ENCODE measurements around the gene SEMA5B. TPM values are rescaled to one million over a fixed set of nuclear protein-coding genes. Genes with fewer than 3 reads are reported as not detected.

Gene SEMA5B
- total RNA-seq, 1 donor from 2014 or later, result 1.7 TPM

DNA sequence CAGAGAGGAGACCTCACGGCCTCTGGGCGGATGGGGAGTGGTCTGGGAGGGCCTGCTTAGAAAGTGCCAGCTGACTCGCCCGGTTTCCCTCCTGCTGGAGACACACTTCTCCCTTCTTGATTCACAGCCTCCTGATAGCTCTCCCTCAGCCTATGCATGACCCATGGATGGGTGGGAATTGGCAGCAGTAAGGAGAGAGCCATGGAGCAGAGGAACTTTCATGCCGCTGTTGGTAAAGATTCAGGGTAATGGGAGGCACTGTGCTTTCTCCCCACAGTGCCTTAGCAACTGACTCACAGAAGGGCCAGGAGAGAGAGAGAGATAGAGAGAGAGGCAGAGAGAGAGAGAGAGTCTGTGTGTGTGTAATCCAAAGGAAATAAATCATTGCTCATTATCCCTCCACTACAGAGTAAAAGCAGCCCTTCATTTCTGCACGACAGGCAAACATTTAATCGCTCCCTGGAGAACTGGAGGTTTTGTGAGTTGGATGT, 82.8 kb downstream of the SEMA5B start:
- no peak for DNase-seq (ENCODE audit: low spot score)

DNA sequence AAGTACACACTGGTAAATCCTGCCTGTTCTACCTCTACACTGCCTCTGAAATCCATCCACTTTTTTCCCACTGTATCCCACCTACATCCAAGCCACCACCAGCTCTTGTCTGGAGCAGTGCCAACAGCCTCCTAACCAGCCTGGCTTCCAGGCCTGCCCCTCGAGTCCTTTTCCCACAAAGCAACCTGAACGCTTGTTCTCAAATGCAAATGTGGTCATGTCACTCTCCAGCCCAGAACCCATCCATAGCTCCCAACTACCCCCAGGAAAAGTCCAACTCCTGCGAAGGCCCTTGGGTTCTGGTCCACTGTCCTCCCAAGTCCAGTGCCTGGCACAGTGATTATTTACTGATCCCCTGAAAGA, 83.8 kb downstream of the SEMA5B start:
- no peak for DNase-seq (ENCODE audit: low spot score)

DNA sequence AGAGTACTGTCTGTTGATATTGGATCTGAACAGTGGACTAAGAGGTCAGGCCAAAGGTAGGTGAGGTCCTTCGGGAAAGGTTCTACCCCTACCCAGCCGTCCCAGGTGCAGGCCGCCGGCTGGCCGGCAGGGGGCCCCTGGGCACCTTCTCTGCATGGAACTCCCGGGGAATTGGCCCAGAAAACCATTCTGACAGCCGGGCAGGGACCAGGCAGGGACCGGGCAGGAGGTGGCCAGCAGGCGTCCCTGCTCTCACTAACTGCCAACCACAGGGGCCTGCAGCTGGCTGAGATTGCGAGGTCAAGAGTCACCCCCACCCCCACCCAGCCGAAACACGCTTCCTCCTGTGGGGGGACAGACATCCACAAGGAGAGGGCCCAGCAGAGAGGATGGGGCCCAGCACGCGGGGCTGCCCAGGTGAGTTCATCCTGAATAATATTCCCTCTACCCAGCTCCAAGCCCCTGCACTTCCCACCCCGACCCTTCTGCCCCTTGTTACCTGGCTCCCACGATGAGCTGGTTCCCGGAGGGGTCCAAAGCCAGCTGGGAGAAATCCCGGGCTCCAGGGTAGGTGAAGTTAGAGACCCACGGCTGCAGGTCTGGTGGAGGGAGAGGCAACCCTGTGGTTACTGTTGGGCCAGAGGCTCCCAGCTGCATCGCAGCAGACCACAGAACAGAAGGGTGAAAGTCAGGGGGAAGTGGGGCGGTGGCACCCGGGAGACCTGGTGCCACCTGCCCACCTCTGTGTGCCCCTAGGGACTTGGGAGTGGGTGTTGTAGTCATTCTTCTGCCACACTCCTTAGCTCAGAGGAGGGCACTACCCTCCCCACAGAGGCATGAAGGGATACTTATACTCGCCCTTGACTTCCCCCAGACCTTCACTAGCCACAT, 84.4 kb downstream of the SEMA5B start:
- DNase-seq (ENCODE audit: low spot score), result peak; percentile 76

DNA sequence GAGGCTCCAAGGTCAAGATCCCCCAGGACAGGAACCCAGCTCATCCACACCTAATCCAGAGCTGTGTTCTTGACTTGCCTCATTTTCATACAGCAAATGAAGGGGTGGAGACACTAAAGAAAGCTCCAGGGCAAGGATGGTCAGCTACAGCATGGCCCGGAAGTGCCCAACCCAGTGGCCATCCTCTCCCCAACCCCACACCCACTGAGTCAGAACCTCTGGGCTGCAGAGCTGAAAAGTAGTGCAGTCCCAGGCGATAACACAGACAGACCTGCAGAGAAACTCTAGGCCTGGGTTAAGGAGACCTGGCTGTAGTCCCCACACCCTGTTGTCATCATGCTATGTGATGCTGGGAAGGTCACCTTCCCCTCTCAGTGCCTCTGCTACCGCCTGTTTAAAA, 85.3 kb downstream of the SEMA5B start:
- no peak for DNase-seq (ENCODE audit: low spot score)

DNA sequence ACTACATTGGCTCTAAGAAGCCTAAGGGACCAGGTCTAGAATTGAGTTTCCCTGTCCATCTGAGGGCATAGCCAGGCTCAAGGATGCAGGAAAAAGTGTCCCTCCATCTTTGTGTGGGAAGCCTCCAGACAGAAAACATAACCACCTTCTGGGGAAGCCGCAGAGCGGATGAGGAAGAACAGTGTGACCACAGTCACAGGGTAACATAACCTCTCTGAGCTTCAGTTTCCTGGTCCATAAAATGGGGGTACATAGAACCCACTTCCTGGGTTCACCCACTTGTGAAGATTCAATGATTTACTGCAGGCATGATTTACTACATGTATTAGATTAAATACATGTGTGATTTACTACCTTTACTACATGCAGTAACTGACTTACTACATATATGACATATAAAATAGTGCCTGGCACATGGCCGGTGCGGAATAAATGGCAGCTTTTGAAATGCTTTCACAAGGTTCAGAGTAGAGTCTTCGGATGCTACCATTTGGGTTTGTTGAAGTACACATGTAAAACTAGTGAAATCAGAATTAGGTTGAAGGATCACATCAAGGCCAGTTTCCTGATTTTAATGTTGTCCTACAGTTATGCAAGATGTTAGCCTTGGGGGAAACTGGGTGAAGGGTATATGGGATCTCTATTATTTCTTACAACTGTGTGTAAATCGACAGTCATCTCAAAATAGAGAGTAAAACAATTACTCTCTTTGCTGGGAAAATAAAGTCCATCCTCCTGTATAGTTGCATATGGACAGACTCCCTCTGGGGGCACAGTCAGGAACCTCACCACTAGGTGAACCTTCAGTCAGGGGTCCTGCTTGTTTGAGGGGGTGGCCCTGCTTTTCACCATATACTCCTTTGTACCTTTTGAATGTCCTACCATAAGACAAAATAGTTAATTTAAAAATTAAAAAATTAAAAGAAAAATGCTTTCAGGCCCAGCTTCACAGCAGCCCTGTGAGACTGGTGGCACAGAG, 86.0 kb downstream of the SEMA5B start:
- no peak for DNase-seq (ENCODE audit: low spot score)

DNA sequence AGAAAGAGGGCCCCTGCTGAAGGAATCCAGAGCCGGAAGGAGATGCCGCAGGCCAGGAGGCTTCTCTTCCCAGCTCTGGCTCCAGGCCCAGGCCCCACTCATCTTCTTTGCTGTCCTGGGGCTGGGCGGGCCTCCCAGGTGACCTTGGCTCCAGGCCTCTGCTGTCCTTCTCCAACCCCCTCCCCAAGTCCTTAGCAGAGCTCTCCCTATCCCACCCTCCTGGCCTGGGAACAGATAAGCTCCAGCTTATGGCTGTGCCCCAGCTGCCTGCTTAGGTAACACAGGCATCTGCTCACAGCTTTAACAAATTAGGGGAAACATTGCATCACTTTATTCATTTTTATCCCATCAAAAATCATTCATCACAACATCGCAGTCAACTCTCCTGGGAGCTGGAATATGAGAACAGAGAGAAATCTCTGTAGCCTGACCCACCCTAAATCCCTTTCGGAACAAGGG, 86.9 kb downstream of the SEMA5B start:
- no peak for DNase-seq (ENCODE audit: low spot score)

DNA sequence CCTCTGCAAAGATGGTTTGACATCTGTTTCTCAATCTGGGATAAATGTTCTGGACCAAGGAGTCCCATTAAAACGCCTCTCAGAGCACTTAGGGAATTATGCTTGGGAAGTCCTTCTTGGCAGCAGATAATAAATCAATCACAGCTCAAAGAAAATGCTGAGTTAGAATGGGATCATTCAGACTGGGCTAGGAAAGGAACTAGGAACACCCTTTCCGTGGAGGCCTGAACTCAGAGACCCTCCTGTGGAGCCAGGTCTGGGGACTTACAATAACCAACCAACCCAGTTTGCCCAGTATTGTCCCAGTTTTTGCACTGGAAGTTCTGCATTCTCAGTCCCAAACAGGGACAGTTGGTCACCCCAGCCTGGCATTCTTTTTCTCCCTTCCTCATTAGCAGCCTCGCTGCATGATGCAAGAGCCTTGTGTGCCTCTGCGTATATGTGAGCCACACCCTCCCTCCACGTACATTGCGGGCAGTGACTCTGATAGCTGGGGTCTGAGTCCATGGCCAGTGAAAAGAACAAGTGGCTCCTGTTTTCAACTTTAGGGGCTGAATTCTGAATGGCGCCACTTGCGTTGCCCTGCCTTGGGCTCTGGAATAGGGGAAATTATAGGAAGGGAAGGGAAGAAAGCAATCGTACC, 88.7 kb downstream of the SEMA5B start:
- no peak for DNase-seq (ENCODE audit: low spot score)

DNA sequence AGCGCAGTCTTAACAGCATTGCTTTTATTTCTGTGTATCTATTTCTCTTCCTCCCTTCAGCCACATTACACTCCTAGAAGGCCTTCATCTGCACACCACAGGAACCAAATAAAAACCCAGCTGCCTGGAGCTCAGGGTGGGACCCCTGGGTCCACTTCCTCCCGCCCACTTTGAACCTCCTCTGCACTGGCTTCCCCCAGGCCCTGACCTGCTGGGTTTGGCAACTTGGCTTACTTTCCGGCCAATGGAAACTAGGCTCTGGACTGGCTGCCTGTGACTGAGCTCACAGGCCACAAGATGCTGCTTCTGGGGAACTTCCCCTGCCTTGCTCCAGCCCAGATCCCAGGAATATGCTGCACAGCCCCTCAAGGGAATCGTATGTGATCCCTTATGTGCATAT, 89.8 kb downstream of the SEMA5B start:
- DNase-seq (ENCODE audit: low spot score), result no peak

DNA sequence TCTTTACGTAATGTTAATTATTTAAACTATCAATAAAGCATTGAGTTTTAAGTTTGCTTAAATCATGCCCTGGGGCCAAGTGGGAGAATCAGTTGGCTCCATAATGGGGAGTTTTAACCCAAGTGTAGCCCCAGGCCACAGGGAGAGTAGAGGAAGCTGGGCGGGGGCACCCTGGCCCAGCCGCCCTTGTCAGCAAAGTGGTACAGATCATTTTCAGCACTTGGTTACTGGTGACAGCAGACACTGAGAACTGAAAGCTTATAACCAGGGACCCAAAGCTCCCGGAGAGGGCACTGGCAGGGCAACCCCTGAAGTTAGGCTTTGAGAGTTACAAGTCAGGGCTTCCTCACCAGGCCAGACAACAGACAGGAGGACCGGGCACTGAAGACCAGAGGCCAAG, 90.6 kb downstream of the SEMA5B start:
- no peak for DNase-seq (ENCODE audit: low spot score)

DNA sequence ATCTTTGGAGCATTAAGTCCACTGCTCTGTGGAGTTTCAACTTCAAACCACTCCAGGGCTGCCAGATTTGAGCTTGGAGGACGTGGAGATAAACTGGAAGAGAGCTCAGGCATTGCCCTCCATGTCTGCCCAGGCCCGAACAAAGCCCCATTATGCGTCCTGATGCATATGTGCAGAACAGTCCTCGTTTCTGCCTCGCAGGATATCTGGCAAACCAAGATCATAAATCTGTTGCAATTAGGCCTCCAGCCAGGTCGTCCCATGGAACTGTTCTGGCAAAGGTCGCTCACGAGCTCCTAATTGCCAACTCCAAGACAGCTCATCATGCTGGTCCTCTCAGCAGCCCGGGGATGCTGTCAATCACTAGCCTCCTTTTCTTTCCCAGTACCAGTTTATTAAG, 91.2 kb downstream of the SEMA5B start:
- no peak for DNase-seq (ENCODE audit: low spot score)

DNA sequence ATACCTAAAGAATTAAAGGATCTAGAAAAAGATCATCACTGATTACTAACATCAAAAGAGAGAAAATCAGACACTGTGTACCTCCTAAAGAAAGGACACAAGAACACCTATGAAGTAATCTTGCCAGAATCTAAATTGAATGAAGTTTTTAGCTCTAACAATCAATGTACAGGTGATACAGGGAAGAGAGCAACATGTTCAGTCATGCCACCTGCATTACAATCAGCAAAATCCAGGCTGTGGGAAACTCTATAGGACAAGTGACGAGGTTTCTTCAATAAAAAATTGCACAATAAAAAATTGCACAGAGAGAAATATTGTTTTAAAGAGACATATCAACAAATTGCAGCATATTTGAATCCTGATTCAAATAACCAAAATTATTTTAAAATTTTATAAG, 93.3 kb downstream of the SEMA5B start:
- DNase-seq (ENCODE audit: low spot score), result no peak

DNA sequence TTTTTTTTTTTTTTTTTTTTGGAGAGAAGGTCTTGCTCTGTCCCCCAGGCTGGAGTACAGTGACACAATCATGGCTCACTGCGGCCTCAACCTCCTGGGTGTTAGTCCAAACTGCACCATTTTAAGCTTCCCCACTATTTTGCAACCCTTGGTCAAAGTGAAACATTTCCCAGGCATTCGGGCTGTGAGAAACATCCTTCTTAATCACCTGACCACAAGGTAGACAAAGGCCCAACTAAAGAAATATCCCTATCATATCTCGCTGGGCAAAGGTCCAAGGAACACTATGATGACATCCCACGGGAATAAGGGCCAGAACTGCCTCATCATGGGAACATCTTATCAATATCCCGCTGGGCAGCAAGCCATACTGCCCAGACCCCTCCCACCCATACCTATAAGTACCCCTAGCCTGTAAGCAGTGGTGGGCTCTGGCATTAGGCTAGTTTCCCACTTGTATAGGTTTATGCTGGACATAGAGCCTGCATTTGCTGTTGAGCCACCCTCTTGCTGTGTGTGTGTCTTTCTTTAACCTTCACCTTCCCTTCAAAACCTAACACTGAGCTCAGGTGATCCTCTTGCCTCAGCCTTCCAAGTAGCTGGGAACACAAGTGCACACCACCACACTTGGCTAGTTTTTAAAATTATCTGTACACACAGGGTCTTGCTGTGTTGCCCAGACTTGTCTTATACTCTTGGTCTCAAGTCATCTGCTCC, 95.2 kb downstream of the SEMA5B start:
- peak; percentile 24 for DNase-seq (ENCODE audit: low spot score)

DNA sequence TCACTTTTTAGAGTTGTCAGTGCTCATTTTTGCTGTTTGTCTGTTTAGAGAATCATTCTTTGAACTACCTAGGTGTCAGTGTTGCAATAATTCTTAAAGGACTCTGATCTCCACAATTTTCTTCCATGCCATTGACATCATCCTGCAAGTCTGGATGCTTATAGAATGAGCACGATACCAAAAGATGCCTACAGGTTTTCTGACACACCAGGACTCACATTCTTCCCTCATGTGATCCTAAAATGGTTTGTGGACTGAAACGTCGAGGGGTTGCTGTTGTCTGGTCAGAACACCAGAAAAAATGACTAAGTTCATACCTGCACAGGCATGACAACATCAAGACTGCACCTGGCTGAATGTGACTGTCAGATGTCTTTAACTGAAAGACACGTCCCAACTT, 95.9 kb downstream of the SEMA5B start:
- no peak for DNase-seq (ENCODE audit: low spot score)

DNA sequence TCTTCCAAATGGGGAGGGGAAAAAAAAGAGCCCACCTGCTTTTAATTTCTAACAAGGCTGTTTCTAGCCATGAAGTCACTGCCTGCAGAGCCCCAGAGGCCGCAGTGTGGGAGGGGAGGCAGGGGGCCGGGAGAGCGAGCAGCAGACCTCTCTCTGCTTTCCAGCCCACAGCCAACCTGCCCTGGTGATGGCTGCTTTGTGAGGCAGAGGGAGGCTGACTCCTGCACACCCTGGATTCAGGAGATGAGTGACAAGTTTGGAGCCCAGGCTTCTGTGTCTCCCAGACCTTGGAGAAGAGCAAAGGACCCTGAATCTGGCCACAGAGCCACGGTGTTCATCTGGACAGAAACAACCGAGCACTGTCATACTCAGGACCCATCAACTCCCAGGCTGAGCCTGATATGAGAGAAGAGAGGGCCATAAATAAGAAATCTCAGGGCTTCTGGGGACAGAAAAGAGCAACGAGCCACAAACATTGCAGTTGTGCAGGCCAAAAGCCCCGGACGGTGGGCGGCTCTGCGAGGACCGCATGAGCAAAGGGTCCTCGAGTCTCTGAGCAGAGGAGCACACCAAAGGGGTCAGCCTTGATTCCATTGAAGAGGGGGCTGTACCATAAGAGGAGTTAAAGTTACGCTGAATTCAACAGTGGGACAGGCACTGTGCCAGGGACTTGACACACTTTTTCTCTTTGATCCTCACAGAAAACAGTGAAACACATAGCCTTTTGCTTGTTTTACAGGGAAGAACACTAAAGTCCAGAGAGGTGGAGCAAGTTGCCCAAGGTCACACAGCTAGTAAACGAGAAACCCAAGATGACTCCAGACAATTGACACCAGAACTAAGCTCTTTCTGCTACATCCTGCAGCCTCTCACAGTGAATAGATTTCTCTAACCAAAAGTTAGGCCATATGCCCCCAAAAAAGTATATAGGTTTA, 97.2 kb downstream of the SEMA5B start:
- no peak for DNase-seq (ENCODE audit: low spot score)

DNA sequence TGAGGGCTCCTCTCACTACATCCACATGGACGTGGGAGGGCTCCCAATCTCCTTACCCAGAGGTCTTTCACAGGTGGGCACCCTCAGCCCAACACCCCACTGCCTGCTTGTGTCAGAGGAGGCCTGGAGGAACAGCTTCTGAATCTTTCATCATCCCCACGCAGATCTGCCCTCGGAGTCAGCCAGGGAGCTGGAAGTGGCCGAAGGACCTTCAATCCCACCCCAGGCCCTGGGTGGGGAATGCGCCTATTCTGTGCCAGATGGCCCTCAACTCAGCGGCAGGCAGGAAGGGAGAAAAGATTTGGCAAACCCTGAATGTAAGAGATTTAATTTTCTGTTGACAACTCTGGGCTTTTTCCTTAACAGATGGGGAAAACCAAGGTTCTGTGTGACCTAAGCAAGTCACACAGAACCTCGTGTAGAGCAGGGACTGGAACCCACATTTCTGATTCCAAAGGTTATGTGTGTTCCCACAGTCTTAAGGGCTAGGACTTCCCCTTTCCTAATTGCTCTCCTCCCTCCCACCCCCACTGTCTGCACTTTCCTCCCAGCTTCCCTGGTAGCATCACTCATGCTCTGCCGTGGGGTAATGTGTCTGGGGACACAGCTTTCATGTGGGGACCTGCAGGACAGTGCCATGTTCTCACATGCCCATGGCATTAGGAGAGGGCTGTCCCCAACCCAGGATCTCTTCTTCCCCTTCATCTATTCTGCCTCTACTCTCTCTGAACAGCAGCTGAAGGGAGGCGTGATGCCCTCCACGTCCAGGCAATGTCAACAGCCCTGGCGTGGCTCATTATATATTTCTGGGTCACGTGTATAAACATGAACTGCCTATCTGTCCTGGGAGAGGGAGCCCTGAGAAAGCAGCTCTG, 98.1 kb downstream of the SEMA5B start:
- DNase-seq (ENCODE audit: low spot score), result no peak

DNA sequence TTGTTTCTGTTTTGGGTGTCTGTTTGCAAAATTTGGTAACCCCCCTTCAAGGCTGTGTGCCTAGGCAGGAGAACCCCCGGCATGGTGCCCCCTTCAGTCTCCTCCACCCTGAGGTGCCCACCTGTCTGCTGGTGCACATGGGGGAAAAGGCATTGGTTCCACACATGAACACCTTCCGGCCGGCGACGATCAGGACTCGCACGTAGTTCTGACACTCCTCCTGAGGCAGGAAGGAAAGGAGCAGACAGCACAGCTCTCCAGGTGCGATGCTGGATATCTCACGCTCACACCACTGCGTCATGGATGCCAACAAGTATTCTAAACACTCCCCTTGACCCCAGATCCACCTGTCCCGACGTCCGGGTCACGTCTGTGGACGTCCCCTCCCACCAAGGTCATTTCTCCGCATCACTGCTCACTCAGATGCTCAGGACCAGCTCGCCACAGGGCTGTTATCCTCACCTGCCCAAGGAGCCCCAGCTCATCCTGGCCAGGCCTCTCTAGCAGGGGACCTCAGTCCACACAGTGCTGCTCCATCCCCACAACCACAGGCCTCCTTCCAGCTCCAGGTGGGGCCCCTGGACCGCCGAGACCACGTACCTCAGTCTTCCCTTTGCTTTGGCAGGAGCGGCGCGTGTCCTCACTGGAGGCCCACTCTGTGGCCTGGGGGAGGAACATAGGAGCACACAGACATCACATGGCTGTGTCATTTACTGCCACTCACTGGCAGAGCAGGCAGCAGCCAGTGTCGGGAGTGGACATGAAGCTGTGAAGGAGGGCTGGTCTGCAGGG, 99.0 kb downstream of the SEMA5B start:
- DNase-seq (ENCODE audit: low spot score), result no peak

DNA sequence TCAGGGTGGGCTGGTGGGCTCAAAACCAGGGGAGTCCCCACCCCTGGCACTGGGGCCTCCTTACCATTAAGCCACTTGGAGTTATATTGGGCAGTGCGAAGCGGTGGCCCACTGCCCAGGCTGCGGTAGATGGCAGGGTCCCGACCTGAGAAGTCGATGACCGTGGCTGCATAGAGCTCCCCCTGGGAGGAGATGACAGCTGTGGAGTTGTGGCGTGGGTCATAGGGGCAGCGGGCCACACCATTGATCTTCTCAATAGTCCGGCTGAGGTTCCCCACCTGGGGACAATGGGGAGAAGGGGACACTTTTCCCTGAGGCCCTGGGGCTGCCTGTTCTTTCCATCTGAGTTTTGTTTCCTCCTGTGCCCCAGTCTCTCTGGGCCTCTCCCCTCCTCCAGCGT, 99.8 kb downstream of the SEMA5B start:
- DNase-seq (ENCODE audit: low spot score), result no peak

DNA sequence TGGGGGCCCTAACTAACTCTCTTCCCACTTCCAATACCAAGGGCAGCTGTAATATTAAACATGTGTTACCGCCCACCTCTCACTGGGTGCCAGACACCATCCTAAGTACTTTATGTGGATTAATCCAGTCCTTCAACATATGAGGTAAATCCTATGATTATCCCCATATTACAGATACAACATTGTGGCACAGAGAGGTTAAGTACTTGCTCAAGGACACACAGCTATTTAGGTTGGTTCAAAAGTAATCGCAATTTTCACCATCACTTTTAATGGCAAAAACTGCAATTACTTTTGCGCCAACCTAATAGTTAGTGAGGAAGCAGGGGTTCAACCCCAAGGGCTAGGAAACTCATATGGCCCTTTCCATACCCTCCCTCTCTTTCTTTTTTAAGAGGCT, 100.8 kb downstream of the SEMA5B start:
- DNase-seq (ENCODE audit: low spot score), result no peak

Data from mucosa of gallbladder (tissue), 1 donor.